Activated naive CD8-positive, alpha-beta T cell treated with anti-CD3 and anti-CD28 coated beads, Interleukin-2, amount 10 ng/mL, durations not matched to agents 7 days and 5 days (primary cell): ENCODE results near the gene CDC42BPA. TPM values are rescaled to one million over a fixed set of nuclear protein-coding genes. Genes with fewer than 3 reads are reported as not detected.
"Not testable (repeated sequence)": the region's sequence is repeated elsewhere in the genome, so short reads cannot be mapped to it uniquely, and the experiment has no call there.

Experiments
- ATAC-seq: fragments of 150-1000 bp; cut with Tn5 transposase; one replicate; pipeline ENCODE4 v1.10.0; 2021; ENCODE audit warnings: low read depth, moderate library complexity
- POLR2A ChIA-PET: fragments of 350-600 bp; sonication (Branson Sonifier 250); formaldehyde crosslinking; loops from one replicate; lab custom pipeline; 2021; ENCODE audit warnings: antibody characterized with exemption; lab: Charles Lee
- DNase-seq: peaks from one replicate; pipeline ENCODE4 v3.0.0; 2021
- H3K27ac Mint-ChIP-seq: one replicate; pipeline ENCODE4 v1.8.0; 2022; ENCODE audit warnings: mild to moderate bottlenecking, mixed read lengths
- H3K27me3 Mint-ChIP-seq: one replicate; pipeline ENCODE4 v1.8.0; 2022; ENCODE audit warnings: mild to moderate bottlenecking, moderate library complexity, mixed read lengths
- H3K36me3 Mint-ChIP-seq: one replicate; pipeline ENCODE4 v1.8.0; 2021; ENCODE audit warnings: mild to moderate bottlenecking, mixed read lengths
- H3K4me1 Mint-ChIP-seq: one replicate; pipeline ENCODE4 v1.8.0; 2021; ENCODE audit warnings: mixed read lengths
- H3K4me3 Mint-ChIP-seq: one replicate; pipeline ENCODE4 v1.8.0; 2022; ENCODE audit warnings: mild to moderate bottlenecking, moderate library complexity, mixed read lengths
- H3K9me3 Mint-ChIP-seq: one replicate; pipeline ENCODE4 v1.8.0; 2021; ENCODE audit warnings: mixed read lengths
- total RNA-seq, 2 experiments: library from RNA; stranded (reverse); gene quantifications; one replicate each; pipeline ENCODE4 v1.2.3, GENCODE V29; 2021

Gene CDC42BPA
- total RNA-seq, 2 experiments from 2014 or later: 0.91 to 1.2 TPM

DNA sequence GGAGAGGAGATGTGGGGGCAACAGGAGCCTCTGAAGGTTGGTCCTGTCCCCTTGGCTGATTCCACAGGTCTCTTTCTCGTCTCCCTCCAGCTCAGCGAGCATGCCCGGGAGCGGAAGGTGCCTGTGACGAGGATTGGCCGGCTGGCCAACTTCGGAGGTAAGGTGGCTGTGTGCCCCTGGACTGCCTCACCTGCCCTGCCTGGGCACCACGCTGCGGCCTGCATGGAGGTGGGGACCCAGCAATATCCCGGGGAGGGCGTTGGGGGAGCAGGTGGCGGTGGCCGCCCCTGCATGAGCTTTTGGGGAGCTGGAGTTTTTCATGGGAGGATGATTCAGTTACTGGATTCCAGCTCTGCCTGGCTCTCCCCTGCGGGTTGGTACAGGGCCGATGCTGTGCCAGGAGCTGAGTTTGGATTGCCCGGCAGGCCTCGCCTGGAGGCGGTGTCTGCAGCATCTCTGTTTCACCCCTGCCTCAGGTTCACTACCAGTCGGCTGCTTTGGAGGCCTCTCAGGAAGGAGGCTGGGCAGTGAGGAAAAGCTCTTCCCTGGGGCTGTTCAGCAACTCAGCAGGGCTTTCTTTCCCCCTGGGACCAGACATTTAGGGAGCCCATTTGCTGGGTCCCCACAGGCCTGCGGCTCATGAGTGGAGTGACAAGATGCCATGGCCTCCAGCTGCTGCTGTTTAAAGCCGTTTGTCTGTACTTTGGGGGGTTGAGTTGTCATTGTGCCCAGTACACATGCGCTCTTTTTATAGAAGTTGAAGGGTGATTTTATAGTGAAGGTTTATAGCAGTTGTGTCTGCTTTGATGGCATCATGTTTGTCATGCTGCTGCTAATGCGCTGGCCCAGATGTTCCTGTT, 352.5 kb downstream of the CDC42BPA start:
- H3K27ac Mint-ChIP-seq: no peak overlapping the region
- no peaks in the 10 kb centered on the region for H3K9me3 Mint-ChIP-seq
- peaks cover 8% of the 10 kb centered on the region for H3K36me3 Mint-ChIP-seq
- no peaks in the 10 kb centered on the region for H3K27me3 Mint-ChIP-seq
- peaks cover 2% of the 10 kb centered on the region for H3K4me1 Mint-ChIP-seq
- no peak overlapping the region for H3K4me3 Mint-ChIP-seq
- POLR2A ChIA-PET: no interaction called here
- no peak for ATAC-seq
- no peak for DNase-seq

DNA sequence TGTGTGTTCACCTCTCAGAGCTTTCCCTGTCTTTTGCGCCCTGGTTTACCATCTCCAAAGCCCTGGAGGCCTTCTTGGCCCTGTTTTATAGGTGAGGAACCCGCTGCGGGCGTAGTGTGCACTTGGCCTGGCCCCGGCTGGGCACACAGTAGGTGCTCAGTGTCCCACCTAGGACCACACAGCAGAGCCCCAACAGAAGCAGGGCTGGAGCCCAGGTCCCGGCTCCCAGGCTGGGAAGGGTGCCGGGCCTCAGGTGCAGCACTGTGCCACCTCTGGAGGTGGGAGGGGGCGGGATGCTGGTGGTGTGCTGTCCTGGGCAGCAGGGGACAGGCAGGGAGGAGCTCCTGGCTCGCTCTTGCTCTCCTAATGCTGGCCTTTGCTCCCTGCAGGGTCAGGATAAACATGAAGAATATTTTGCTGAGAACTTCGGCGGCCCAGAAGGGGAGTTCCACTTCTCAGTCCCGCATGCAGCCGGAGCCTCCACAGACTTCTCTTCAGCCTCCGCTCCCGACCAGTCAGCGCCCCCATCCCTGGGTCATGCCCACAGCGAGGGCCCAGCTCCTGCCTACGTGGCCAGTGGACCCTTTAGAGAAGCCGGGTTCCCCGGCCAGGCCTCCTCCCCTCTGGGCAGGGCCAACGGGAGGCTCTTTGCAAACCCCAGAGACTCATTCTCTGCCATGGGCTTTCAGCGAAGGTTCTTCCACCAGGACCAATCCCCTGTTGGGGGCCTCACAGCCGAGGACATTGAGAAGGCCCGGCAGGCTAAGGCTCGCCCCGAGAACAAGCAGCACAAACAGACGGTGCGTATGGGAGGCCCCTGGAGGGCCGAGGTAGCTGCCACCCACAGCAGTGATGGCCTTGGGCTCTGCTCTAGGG, 353.4 kb downstream of the CDC42BPA start:
- ATAC-seq: no peak
- Mint-ChIP-seq H3K4me3 (no peak overlapping the region), H3K4me1 (peaks cover 2% of the 10 kb centered on the region), H3K36me3 (peaks cover 8% of the 10 kb centered on the region), H3K27ac (no peak overlapping the region), H3K9me3 (no peaks in the 10 kb centered on the region), H3K27me3 (no peaks in the 10 kb centered on the region)
- no peak for DNase-seq
- POLR2A ChIA-PET: no interaction called here

DNA sequence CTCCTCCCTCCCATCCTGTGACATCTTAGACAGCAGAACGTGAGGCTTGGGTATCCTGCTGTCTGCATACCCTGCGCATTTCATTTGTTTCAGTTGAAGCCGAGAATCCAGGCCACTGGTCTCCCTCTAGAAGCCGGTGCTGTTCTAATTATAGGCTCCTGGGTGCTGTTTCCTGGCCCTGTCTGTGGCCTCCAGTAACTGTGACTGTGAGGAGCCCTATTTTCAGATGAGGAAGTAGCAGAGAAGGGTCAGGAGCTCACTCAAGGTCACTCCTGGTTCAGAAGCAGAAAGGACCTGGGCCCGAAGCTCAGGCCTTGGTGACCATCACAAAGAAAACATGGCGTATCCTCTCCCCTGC, 354.2 kb downstream of the CDC42BPA start:
- Mint-ChIP-seq H3K4me3 (no peak overlapping the region), H3K27me3 (no peaks in the 10 kb centered on the region), H3K4me1 (peaks cover 2% of the 10 kb centered on the region), H3K27ac (no peak overlapping the region), H3K36me3 (peaks cover 12% of the 10 kb centered on the region), H3K9me3 (peaks cover 1% of the 10 kb centered on the region)
- DNase-seq (no peak), ATAC-seq (no peak)
- POLR2A ChIA-PET: no interaction called here

DNA sequence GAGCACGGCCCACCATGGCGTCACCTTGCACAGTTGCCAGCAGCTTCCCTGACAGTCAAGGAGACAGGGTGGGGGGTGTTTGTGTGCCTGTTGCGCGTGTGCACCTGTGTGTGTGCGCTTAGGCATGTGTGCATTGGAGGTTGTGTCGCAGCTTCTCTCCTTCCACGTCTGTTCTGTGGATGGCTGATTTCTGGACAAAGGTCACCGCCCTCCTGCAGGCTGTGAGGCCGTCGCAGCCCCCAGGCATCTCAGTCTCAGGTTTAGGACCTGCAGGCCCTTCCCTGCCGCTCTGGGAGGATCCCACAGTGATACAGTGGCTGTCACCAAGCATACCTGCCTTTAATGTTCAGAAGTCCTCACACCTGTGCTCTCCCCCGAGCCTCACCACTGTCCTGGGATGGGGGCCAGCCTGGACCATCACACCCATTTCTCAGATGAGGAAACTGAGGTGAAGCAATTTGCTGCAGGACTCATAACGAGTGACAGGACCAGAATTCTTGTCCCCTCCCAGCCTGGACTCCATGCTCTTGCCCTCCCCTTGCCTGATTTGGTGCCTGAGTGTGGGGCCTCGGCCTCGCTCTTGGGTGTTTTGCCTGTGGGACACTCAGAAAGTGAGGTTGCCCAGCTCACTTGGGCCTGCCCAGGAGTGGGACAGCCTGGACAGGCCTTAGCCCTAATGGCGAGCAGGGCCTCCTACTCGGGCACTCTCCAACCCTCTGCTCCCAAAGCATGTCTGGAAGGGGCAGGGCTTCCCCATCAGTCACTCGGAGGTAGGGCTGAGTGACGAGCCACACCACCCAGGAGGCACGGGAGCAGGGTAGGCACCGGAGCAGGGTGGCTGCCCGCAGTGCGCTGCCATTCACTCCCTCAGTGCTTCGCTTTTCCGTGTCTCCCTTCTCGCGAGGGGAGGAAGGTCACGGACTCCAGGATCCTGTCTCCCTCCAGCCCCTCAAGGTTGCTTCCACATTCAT, 355.6 kb downstream of the CDC42BPA start:
- H3K36me3 Mint-ChIP-seq: peaks cover 10% of the 10 kb centered on the region
- no peak for ATAC-seq

DNA sequence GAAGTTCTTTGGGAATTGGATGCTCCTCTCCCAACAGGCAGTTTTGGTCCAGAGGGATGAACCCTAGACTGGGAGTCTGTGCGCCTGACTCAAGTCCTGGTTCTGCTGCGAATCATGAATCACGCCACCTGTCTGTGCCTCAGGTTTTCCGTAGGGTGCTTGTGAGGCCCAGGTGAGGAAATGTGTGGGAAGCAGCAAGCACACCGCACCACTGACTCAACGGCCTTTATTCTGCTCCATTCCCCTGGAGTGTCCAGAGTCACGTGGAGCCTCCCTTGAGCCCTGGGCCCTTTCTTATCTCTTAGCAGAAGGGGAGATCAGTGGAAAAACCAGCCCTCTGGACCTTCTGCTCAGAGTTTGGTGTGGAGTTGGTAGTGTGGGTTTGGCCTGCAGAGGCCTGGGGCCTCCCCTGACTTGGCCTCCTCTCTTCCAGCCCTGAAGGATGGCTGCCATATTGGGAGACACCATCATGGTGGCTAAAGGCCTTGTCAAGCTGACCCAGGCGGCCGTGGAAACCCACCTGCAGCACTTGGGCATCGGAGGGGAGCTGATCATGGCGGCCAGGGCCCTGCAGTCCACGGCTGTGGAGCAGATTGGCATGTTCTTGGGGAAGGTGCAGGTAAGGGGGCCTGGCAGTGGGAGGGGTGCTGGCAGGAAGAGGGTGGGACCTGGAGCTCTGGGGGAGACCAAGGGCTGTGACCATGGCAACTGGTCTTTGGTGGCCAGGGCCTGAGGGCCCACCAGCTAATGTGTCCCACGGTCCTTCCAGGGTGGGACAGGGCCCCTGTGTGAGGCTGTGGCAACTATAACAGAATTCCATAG, 357.1 kb downstream of the CDC42BPA start:
- Mint-ChIP-seq H3K9me3 (peaks cover 4% of the 10 kb centered on the region), H3K36me3 (peaks cover 10% of the 10 kb centered on the region), H3K4me3 (no peak overlapping the region), H3K27me3 (no peaks in the 10 kb centered on the region), H3K27ac (no peak overlapping the region), H3K4me1 (peaks cover 2% of the 10 kb centered on the region)
- no peak for DNase-seq
- POLR2A ChIA-PET: no interaction called here
- ATAC-seq: no peak

More for the DNA sequence above, 355.6 kb downstream of the CDC42BPA start:
- Mint-ChIP-seq H3K27me3 (no peaks in the 10 kb centered on the region), H3K9me3 (peaks cover 1% of the 10 kb centered on the region), H3K4me1 (peaks cover 2% of the 10 kb centered on the region), H3K4me3 (no peak overlapping the region), H3K27ac (no peak overlapping the region)
- POLR2A ChIA-PET: no interaction called here
- DNase-seq: no peak

DNA sequence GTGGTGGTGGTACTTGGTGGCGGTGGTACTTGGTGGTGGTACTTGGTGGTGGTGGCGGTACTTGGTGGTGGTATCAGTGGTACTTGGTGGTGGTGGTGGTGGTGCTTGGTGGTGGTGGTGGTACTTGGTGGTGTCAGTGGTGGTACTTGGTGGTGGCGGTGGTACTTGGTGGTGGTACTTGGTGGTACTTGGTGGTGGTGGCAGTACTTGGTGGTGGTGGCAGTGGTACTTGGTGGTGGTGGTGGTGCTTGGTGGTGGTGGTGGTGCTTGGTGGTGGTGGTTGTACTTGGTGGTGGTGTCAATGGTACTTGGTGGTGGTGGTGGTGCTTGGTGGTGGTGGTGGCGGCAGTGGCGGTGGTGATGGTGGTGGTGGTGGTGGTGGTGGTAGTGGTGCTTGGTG, 358.0 kb downstream of the CDC42BPA start:
- POLR2A ChIA-PET: no interaction called here
- no peak overlapping the region for H3K4me3 Mint-ChIP-seq
- H3K27me3 Mint-ChIP-seq: no peaks in the 10 kb centered on the region
- no peak overlapping the region for H3K27ac Mint-ChIP-seq
- no peak for DNase-seq
- peaks cover 10% of the 10 kb centered on the region for H3K36me3 Mint-ChIP-seq
- peaks cover 4% of the 10 kb centered on the region for H3K9me3 Mint-ChIP-seq
- ATAC-seq: no peak
- H3K4me1 Mint-ChIP-seq: peaks cover 2% of the 10 kb centered on the region

DNA sequence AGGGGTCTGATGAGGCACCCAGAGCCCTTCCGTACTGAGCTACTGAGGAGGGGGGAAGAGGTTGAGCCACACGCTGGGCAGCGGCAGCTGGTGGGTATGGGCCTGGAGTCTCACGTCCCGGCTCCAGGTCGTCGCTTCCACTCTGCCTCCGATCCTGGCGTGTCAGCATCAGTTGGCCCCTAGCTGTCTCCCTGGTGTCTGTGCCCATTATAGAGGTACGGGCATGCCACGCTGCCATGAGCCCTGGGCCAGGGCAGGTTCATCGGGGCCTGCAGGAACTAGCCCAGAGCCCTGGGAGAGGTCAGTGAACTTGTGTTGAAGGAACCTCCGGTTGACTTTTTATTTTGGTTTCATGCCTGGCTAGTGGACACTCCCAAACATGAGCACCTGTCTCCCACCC, 360.0 kb downstream of the CDC42BPA start:
- POLR2A ChIA-PET: no interaction called here
- Mint-ChIP-seq H3K36me3 (peaks cover 14% of the 10 kb centered on the region), H3K4me1 (no peaks in the 10 kb centered on the region), H3K27ac (no peak overlapping the region), H3K27me3 (no peaks in the 10 kb centered on the region), H3K9me3 (peaks cover 6% of the 10 kb centered on the region), H3K4me3 (no peak overlapping the region)
- DNase-seq (no peak), ATAC-seq (no peak)

DNA sequence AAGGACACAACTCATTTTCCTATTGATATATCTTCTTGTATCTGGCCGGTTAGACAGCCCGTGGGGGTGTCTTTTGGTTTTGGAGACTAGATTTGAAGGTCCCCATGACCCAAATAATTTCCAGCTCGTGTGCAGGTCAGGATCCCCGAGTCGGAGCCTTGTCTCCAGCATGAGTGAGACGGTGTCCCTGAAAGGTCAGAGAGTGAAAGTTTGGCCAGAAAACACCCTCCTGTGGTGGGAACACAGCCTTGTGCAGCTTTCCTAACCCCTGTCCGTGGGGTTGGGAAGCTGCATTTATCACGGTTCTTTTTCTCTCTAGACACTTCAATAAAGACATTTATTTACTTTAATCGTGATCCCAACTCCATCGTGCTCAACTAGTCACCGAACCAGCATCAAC, 360.6 kb downstream of the CDC42BPA start:
- DNase-seq (no peak), ATAC-seq (no peak)
- Mint-ChIP-seq H3K27me3 (no peaks in the 10 kb centered on the region), H3K9me3 (peaks cover 6% of the 10 kb centered on the region), H3K4me3 (no peak overlapping the region), H3K36me3 (peaks cover 14% of the 10 kb centered on the region), H3K4me1 (no peaks in the 10 kb centered on the region), H3K27ac (no peak overlapping the region)
- POLR2A ChIA-PET: no interaction called here

DNA sequence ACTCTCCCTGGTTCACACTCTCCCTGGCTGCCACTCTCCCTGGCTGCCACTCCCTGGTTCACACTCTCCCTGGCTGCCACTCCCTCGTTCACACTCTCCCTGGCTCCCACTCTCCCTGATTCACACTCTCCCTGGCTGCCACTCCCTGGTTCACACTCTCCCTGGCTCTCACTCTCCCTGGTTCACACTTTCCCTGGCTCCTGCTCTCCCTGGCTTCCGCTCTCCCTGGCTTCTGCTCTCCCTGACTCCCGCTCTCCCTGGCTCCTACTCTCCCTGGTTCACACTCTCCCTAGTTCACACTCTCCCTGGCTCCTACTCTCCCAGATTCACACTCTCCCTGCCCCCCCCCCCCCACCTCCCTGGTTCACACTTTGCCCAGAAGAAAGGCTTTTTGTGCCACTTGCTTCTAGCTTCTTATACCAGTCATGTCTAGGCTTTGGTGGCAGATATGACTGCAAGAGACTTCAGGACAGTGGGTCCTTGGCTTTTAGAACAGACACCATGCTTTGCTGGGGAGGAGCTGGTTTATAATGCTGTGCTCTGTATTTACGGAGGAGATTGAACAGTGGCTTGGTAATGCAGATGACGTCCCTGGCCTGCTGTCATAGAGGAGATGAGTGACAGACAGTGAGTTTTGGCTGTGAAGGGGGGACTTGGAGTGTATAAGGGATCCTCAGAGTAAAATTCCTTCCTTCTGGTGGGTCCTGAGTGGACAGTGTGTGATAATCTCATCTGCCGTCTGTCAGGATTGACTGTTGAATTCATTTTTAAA, 361.2 kb downstream of the CDC42BPA start:
- POLR2A ChIA-PET: no interaction called here
- no peak overlapping the region for H3K27ac Mint-ChIP-seq
- no peak for DNase-seq
- no peak overlapping the region for H3K4me3 Mint-ChIP-seq
- H3K9me3 Mint-ChIP-seq: peaks cover 6% of the 10 kb centered on the region
- ATAC-seq: no peak
- H3K4me1 Mint-ChIP-seq: no peaks in the 10 kb centered on the region
- no peaks in the 10 kb centered on the region for H3K27me3 Mint-ChIP-seq
- H3K36me3 Mint-ChIP-seq: peaks cover 14% of the 10 kb centered on the region

DNA sequence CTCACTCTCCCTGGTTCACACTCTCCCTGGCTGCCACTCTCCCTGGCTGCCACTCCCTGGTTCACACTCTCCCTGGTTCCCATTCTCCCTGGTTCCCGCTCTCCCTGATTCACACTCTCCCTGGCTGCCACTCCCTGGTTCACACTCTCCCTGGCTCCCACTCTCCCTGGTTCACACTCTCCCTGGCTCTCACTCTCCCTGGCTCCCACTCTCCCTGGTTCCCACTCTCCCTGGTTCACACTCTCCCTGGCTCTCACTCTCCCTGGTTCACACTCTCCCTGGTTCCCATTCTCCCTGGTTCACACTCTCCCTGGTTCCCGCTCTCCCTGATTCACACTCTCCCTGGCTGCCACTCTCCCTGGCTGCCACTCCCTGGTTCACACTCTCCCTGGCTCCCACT, 362.4 kb downstream of the CDC42BPA start:
- H3K36me3 Mint-ChIP-seq: peaks cover 14% of the 10 kb centered on the region
- ATAC-seq, H3K4me3 Mint-ChIP-seq, H3K4me1 Mint-ChIP-seq, DNase-seq, H3K27me3 Mint-ChIP-seq, H3K27ac Mint-ChIP-seq, H3K9me3 Mint-ChIP-seq, POLR2A ChIA-PET: not testable (repeated sequence)

DNA sequence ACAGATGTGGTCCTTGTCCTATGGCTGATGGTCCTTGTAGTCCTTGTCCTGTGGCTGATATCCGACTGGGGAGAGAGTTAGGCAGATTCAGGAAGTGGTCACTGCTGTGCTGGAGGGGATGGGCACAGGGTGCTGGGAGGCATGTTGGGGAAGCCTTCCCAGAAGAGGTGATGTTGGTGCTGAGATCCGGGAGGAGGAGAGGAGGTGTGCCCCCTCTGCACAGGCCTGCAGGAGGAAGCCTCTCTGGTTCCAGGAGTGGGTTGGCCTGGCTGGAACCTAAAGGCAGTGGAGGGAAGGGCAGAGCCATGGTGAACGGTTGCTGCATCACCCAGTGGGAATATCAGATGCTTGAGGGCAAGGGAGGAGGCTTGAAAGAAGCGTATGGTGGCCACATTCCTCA, 363.5 kb downstream of the CDC42BPA start:
- H3K27ac Mint-ChIP-seq: no peak overlapping the region
- POLR2A ChIA-PET: no interaction called here
- no peak for ATAC-seq
- no peak for DNase-seq
- no peak overlapping the region for H3K4me3 Mint-ChIP-seq
- no peaks in the 10 kb centered on the region for H3K4me1 Mint-ChIP-seq
- H3K9me3 Mint-ChIP-seq: peaks cover 5% of the 10 kb centered on the region
- peaks cover 13% of the 10 kb centered on the region for H3K36me3 Mint-ChIP-seq
- H3K27me3 Mint-ChIP-seq: no peaks in the 10 kb centered on the region

DNA sequence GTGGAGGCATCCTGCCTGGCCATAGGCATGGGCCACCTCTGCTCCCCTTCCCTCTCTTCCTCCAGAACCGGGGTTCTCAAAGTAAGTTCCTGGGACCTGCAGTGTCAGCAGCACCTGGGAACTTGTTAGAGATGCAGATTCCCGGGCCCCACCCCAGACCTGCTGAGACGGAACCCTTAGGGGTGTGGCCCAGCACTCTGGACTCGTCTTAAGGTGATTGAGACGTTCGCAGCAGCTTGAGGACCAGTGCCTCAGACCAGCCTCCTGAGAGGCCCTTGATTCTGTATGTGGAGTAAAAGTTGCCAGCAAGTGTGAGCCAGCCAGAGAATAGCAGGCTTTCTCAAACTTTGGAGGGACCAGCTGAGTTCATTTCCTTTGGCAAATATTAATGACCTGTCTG, 364.0 kb downstream of the CDC42BPA start:
- Mint-ChIP-seq H3K27me3 (no peaks in the 10 kb centered on the region), H3K27ac (no peak overlapping the region), H3K36me3 (peaks cover 9% of the 10 kb centered on the region), H3K9me3 (peaks cover 5% of the 10 kb centered on the region), H3K4me1 (no peaks in the 10 kb centered on the region), H3K4me3 (no peak overlapping the region)
- ATAC-seq (no peak), DNase-seq (no peak)
- POLR2A ChIA-PET: no interaction called here
